ENCODE measurements around the gene NFRKB.
A peak's percentile ranks its signal among the peaks of the same experiment; 100 is the strongest.

Gene NFRKB
- long read RNA-seq, partial matches to known transcripts = 31 of 71 reads
- long read RNA-seq, other reads (novel, unspliced or antisense) = 40 of 71 reads

DNA sequence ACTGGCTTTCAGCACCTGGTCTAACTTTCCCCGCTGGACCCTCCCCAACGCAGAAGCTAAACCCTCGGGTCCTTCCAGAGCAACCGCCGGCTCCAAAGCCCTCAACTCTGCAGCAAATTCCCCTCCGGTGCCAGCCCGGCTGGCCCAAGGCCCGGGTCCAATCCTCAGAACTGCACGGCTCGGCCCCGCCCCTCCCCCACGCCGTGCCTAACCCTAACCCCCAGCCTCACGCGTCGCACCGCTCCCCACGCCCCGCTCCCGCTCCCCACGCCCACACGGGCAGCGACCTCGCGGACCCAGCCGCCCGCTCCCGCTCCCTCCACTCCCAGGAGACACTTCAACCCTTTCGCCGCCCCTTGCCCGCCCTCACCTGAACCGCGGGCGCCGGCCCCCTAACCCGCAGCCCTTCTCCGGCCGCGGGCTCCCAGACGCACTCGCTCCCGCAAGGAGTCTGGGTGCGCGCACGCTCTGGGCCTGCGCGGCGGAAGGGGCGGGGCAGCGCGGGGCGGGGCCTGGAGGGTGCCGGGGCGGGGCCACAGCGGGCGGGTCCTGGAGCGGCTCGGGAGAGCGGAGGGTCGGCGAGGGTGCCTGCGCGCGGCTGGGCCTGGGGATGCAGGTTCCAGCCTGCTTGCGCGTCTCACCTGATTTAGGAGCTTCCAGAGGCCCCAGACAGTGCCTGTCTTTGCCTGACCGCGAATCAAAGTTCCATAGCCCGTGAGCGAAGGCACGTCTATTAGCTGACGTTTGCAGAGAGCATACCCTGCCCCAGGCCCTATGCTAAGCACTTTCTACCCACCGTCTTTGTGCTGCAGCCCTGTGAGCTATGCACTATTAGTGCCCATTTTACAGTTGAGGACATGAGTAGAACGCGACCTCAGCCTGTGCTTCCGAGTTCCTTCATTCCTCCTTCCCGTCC is at the start of gene NFRKB:
Gene NFRKB (minus strand): TSS at position 453 of the 916 bp plus-strand sequence. CDS start 2,729 bp downstream, outside the sequence.
- TF ChIP-seq POLR2AphosphoS5 (IDR thresholded peaks at IDR 0.05; ENCODE audit: low read depth) = no peak
- 0 out of 2 replicates have a peak, but pooled peaks have one; percentile 9 for TF ChIP-seq GABPA (IDR thresholded peaks at IDR 0.05; ENCODE audit: low read depth)
- no peaks in the 10 kb centered on the region for H3K27me3 ChIP-seq (ENCODE audit: insufficient read depth, poor library complexity, severe bottlenecking)
- DNase-seq (ENCODE audit: low read depth in 1 of 2, low spot score in 1 of 2) = peak; percentile 57 to 75
- peak within 1 kb of the TSS; percentile 96 for H3K4me3 ChIP-seq (replicated peaks; ENCODE audit: insufficient read depth, low read length)
- peak within 1 kb of the TSS; percentile 81 for H3K27ac ChIP-seq (replicated peaks)

DNA sequence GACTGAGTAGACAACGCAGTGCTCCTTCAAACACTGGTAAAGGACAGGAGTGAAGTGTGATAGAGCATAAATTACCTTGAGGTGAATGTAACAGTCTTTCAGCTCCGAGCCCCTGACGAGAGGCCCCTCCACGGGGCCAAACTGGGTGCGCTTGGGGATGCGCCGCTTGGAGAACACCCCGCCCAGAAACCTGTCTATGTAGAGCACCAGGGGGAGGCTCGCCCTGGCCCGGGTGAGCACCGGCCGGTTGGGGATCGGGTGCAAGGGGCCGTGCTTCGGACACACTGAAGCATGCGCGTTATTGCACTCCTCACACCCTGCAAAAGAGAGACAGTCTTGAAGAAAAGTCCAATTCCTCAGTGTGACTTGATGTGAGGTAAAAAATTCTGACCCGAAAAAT is 49.3 kb upstream of the NFRKB start:
- Histone ChIP-seq H3K27me3 (ENCODE audit: insufficient read depth, poor library complexity, severe bottlenecking) (no peaks in the 10 kb centered on the region), H3K4me3 (replicated peaks; ENCODE audit: insufficient read depth, low read length) (no peak overlapping the region), H3K27ac (replicated peaks) (no peak overlapping the region)
- DNase-seq (ENCODE audit: low read depth in 1 of 2, low spot score in 1 of 2) = no peak
- TF ChIP-seq CTCF (IDR thresholded peaks at IDR 0.05; ENCODE audit: insufficient read depth, low read length) (no peak), GABPA (IDR thresholded peaks at IDR 0.05; ENCODE audit: low read depth) (no peak), SPI1 (IDR thresholded peaks at IDR 0.05; ENCODE audit: borderline replicate concordance, low read depth) (no peak), REST (IDR thresholded peaks at IDR 0.05; ENCODE audit: insufficient replicate concordance, low read depth) (no peak), POLR2AphosphoS5 (IDR thresholded peaks at IDR 0.05; ENCODE audit: low read depth) (no peak)

DNA sequence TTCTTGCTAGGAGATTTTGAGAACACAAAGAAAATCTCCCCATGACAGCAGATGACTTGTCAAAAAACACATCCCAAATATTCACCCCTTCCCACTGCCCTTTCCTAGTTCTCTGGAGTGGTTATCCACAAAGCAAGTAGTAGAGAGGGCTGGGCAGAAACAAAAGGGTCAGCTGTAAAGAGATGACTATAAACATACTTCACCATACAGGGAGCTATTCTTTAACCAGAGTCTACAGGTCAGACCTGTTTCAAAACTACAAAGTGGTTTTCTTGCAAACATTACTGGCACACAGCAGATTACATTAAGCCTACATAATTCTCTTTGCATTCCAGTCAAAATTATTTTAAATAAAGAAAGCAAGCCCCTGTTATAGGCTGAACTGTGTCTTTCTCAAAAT is 47.7 kb upstream of the NFRKB start:
- no peaks in the 10 kb centered on the region for H3K27me3 ChIP-seq (ENCODE audit: insufficient read depth, poor library complexity, severe bottlenecking)
- H3K27ac ChIP-seq (replicated peaks) = no peak overlapping the region
- no peak for TF ChIP-seq SPI1 (IDR thresholded peaks at IDR 0.05; ENCODE audit: borderline replicate concordance, low read depth)
- TF ChIP-seq POLR2AphosphoS5 (IDR thresholded peaks at IDR 0.05; ENCODE audit: low read depth) = no peak
- H3K4me3 ChIP-seq (replicated peaks; ENCODE audit: insufficient read depth, low read length) = no peak overlapping the region
- no peak for DNase-seq (ENCODE audit: low read depth in 1 of 2, low spot score in 1 of 2)

DNA sequence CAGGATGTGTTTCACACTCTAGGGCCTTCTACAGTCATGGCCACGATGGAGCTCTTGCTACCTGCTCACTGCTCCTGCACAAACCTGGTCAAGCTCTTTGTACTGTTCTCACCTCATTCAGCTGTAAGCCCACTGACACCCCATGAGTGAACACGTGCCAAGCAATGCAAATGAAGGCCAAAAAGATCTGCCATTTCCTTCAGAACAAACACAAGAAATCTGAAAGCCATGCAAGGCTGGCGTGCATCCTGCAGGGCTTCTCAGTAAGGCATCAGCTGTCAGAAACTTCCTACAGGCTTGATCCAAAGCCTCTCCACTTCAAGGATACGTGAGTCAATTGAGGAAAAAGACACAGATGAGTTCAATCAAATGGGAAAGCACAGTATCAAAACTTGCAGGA is 44.1 kb upstream of the NFRKB start:
- no peaks in the 10 kb centered on the region for H3K27me3 ChIP-seq (ENCODE audit: insufficient read depth, poor library complexity, severe bottlenecking)
- DNase-seq (ENCODE audit: low read depth in 1 of 2, low spot score in 1 of 2) = no peak
- no peak overlapping the region for H3K27ac ChIP-seq (replicated peaks)
- TF ChIP-seq SPI1 (IDR thresholded peaks at IDR 0.05; ENCODE audit: borderline replicate concordance, low read depth) (no peak), CTCF (IDR thresholded peaks at IDR 0.05; ENCODE audit: insufficient read depth, low read length) (no peak), POLR2AphosphoS5 (IDR thresholded peaks at IDR 0.05; ENCODE audit: low read depth) (no peak), GABPA (IDR thresholded peaks at IDR 0.05; ENCODE audit: low read depth) (no peak), REST (IDR thresholded peaks at IDR 0.05; ENCODE audit: insufficient replicate concordance, low read depth) (no peak)
- no peak overlapping the region for H3K4me3 ChIP-seq (replicated peaks; ENCODE audit: insufficient read depth, low read length)
